ENCODE results near the gene HOMER3.

- no peak for TF ChIP-seq CTCF (IDR thresholded peaks at IDR 0.05)
- no peak for TF ChIP-seq POLR2AphosphoS5 (IDR thresholded peaks at IDR 0.05)
- TF ChIP-seq POLR2A (IDR thresholded peaks at IDR 0.05) = no peak
Observed at GRCh38 chr19:18972851-18973250, 31.8 kb upstream of the HOMER3 start.

All from breast epithelium (tissue), 3 donors.